Mammary epithelial cell (primary cell): ENCODE data around the gene C18orf63.

Source experiments
- EZH2 ChIP-seq: IDR thresholded peaks from 2 replicates; pipeline ENCODE4 v1.6.1; 2012; ENCODE audit warnings: low read length, inconsistent platforms, borderline replicate concordance
- TF ChIP-seq, protein P1 (sequence below), 2 donors: IDR thresholded peaks in 1 of 2; conservative IDR thresholded peaks in 1 of 2; 2 replicates each; pipeline ENCODE4 v1.5.1; 2011 to 2012; ENCODE audit warnings: inconsistent platforms in 2 of 2, low read length in 2 of 2, mild to moderate bottlenecking in 2 of 2, control low read depth in 1 of 2, low read depth in 1 of 2; ENCODE audit not compliant: insufficient read depth in 1 of 2; ENCODE audit errors: extremely low read depth in 1 of 2

GRCh38 chr18:74314759-74315463, 728 bp upstream of the C18orf63 start:
- TF ChIP-seq, protein P1, sequence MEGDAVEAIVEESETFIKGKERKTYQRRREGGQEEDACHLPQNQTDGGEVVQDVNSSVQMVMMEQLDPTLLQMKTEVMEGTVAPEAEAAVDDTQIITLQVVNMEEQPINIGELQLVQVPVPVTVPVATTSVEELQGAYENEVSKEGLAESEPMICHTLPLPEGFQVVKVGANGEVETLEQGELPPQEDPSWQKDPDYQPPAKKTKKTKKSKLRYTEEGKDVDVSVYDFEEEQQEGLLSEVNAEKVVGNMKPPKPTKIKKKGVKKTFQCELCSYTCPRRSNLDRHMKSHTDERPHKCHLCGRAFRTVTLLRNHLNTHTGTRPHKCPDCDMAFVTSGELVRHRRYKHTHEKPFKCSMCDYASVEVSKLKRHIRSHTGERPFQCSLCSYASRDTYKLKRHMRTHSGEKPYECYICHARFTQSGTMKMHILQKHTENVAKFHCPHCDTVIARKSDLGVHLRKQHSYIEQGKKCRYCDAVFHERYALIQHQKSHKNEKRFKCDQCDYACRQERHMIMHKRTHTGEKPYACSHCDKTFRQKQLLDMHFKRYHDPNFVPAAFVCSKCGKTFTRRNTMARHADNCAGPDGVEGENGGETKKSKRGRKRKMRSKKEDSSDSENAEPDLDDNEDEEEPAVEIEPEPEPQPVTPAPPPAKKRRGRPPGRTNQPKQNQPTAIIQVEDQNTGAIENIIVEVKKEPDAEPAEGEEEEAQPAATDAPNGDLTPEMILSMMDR (conservative IDR thresholded peaks at IDR 0.05 in 1 of 2, IDR thresholded peaks at IDR 0.05 in 1 of 2; ENCODE audit: extremely low read depth in 1 of 2, insufficient read depth in 1 of 2, low read depth in 1 of 2, low read length in 2 of 2), result no peak
- TF ChIP-seq EZH2, result no peak
